ENCODE measurements around the gene ISCU. TPM values are rescaled to one million over a fixed set of nuclear protein-coding genes. Genes with fewer than 3 reads are reported as not detected.
A peak's percentile ranks its signal among the peaks of the same experiment; 100 is the strongest.
"Not testable (repeated sequence)": the region's sequence is repeated elsewhere in the genome, so short reads cannot be mapped to it uniquely, and the experiment has no call there.

ISCU gene
- total RNA-seq, 4 donors from 2014 or later: 172 to 269 (median 185) TPM

- Histone ChIP-seq H3K4me1 (peaks cover 0 to 26% (median 4%) of the 10 kb centered on the region in 4 donors), H3K36me3 (peaks cover 0 to 44% (median 13%) of the 10 kb centered on the region in 3 donors), H3K27me3 (no peaks in the 10 kb centered on the region), H3K9me3 (no peaks in the 10 kb centered on the region), H3K27ac (peak overlapping the region in 2 of 4 donors; percentile 19), H3K4me3 (no peak overlapping the region)
- DNase-seq (ENCODE audit: low spot score in 2 of 2): no peak
- peak in 1 of 2 donors; percentile 8 for TF ChIP-seq EP300 (IDR thresholded peaks at IDR 0.05)
- no peak for TF ChIP-seq POLR2A (IDR thresholded peaks at IDR 0.05)
- peak; percentile 9 to 59 (median 29) for TF ChIP-seq CTCF (IDR thresholded peaks at IDR 0.05)
- 50 to 62% methylated on average over 3 of the region's 3 CpGs for WGBS, 2 donors
Observed at GRCh38 chr12:108570743-108571608, 8.6 kb downstream of the ISCU start.

GRCh38 chr12:108571609-108572165 lies 9.3 kb downstream of the ISCU start:
- Histone ChIP-seq H3K4me1 (peaks cover 0 to 19% (median 4%) of the 10 kb centered on the region in 4 donors), H3K9me3 (no peaks in the 10 kb centered on the region), H3K36me3 (peaks cover 0 to 37% (median 7%) of the 10 kb centered on the region in 3 donors), H3K27ac (peak overlapping the region in 2 of 4 donors; percentile 19), H3K4me3 (no peak overlapping the region), H3K27me3 (no peaks in the 10 kb centered on the region)
- TF ChIP-seq CTCF (IDR thresholded peaks at IDR 0.05) (no peak), EP300 (IDR thresholded peaks at IDR 0.05) (no peak), POLR2A (IDR thresholded peaks at IDR 0.05) (no peak)
- 75 to 79% methylated on average over 8 of the region's 8 CpGs for WGBS, 2 donors
- no peak for DNase-seq (ENCODE audit: low spot score in 2 of 2)

- H3K36me3 ChIP-seq: peaks cover 0 to 31% (median 1%) of the 10 kb centered on the region in 3 donors
- no peak overlapping the region for H3K27ac ChIP-seq
- 68 to 70% methylated on average over 8 of the region's 8 CpGs for WGBS, 2 donors
- TF ChIP-seq POLR2A (IDR thresholded peaks at IDR 0.05): no peak
- TF ChIP-seq EP300 (IDR thresholded peaks at IDR 0.05): no peak
- TF ChIP-seq CTCF (IDR thresholded peaks at IDR 0.05): no peak
- H3K9me3 ChIP-seq: no peaks in the 10 kb centered on the region
- H3K4me1 ChIP-seq: peaks cover 0 to 15% (median 4%) of the 10 kb centered on the region in 4 donors
- no peak overlapping the region for H3K4me3 ChIP-seq
- no peaks in the 10 kb centered on the region for H3K27me3 ChIP-seq
- no peak for DNase-seq (ENCODE audit: low spot score in 2 of 2)
Observed at GRCh38 chr12:108572166-108572790, 9.9 kb downstream of the ISCU start.

DNA sequence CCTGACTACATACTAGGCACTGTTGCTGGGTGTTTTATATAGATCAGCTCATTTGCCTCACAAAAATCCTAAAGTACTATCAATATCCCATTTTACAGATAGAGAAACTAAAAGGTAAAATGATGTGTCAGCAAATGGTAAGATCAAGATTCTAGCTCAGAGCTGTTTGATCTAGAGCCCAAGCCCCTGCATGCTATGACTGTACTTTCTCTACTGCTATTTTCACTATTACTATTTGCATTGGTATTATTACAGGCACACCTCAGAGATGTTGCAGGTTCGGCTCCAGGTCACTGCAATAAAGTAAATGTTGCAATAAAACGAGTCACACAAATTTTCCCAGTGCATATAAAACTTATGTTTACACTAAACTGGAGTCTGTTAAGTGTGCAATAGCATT lies 10.9 kb downstream of the ISCU start:
- Histone ChIP-seq H3K4me3 (no peak overlapping the region), H3K9me3 (no peaks in the 10 kb centered on the region), H3K36me3 (peaks cover 0 to 21% (median 0%) of the 10 kb centered on the region in 3 donors), H3K27ac (no peak overlapping the region), H3K27me3 (no peaks in the 10 kb centered on the region), H3K4me1 (peaks cover 0 to 7% (median 3%) of the 10 kb centered on the region in 4 donors)
- TF ChIP-seq EP300 (IDR thresholded peaks at IDR 0.05) (no peak), POLR2A (IDR thresholded peaks at IDR 0.05) (no peak), CTCF (IDR thresholded peaks at IDR 0.05) (no peak)
- no peak for DNase-seq (ENCODE audit: low spot score in 2 of 2)
- WGBS, 2 donors: 68 to 70% methylated on average over 2 of the region's 2 CpGs

DNA sequence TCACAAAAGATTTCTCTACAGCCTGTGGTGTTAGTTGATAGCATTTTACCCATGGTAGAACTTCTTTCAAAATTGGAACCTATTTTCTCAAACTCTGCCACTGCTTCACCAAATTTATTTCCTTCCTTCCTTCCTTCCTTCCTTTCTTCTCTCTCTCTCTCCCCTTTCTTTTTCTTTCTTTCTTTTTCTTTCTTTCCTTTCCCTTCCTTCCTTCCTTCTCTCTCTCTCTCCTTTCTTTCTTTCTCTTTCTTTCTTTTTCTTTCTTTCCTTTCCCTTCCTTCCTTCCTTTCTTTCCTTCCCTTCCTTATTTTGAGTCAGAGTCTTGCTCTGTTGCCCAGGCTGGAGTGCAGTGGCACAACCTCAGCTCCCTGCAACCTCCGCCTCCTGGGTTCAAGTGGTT lies 11.9 kb downstream of the ISCU start:
- H3K27me3 ChIP-seq; H3K4me1 ChIP-seq; DNase-seq (ENCODE audit: low spot score in 2 of 2); H3K27ac ChIP-seq; H3K4me3 ChIP-seq; H3K9me3 ChIP-seq: not testable (repeated sequence)
- 89 to 93% methylated on average over 1 of the region's 1 CpG for WGBS, 2 donors
- peaks cover 0 to 11% (median 0%) of the 10 kb centered on the region in 3 donors for H3K36me3 ChIP-seq
